ENCODE measurements around the gene PDZD2.

PDZD2 gene

GRCh38 chr5:31900296-31900865, 261.4 kb downstream of the PDZD2 start:
- no peak for TF ChIP-seq POLR2A (IDR thresholded peaks at IDR 0.05; ENCODE audit: low read length)
- TF ChIP-seq GATA1 (IDR thresholded peaks at IDR 0.05; ENCODE audit: low read depth, low read length), result no peak
- no peak for DNase-seq

DNA sequence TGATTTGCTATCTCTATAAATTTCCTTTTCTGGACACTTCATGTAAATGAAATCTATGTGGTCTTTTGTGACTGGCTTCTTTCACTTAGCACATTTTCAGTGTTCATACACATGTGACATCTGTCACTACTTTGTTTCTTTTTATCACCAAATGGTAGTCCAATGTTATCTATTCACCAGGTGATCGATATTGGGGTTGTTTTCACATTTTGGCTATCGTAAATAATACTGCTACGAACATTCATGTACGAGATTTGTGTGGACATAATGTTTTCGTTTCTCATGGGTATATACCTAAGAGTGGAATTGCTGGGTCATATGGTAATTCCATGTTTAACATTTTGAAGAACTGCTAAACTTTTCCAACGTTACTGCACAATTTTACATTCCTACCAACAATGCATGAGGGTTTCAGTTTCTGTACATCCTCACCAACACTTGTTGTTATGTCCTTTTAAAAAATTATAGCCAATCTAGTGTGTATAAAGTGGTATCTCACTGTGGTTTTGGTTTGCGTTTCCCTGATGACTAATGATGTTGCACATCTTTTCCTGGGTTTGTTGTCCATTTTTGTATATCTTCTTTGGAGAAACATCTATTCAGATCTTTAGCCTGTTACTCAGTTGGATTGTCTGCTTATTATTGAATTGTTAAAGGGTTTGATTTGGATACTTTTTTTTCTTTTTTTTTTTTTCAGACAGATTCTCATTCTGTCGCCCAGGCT, 263.0 kb downstream of the PDZD2 start:
- no peak for DNase-seq
- TF ChIP-seq GATA1 (IDR thresholded peaks at IDR 0.05; ENCODE audit: low read depth, low read length), result no peak
- no peak for TF ChIP-seq POLR2A (IDR thresholded peaks at IDR 0.05; ENCODE audit: low read length)

DNA sequence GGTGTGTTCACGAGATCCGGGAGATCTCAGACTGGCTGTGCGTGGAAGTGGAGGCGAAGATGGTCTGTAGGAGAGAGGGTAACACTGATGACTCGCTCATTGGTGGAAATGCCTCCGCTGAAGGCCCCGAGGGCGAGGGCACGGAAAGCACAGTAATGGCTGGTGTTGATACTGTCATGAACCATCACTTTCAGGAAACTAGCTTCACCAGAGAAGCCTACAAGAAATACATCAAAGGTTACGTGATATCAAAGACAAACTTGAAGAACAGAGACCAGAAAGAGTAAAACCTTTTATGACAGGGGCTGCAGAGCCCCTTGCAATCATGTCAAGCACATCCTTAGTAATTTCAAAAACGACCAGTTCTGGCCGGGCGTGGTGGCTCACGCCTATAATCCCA, 269.5 kb downstream of the PDZD2 start:
- DNase-seq, result no peak
- TF ChIP-seq GATA1 (IDR thresholded peaks at IDR 0.05; ENCODE audit: low read depth, low read length) (no peak), POLR2A (IDR thresholded peaks at IDR 0.05; ENCODE audit: low read length) (no peak)

DNA sequence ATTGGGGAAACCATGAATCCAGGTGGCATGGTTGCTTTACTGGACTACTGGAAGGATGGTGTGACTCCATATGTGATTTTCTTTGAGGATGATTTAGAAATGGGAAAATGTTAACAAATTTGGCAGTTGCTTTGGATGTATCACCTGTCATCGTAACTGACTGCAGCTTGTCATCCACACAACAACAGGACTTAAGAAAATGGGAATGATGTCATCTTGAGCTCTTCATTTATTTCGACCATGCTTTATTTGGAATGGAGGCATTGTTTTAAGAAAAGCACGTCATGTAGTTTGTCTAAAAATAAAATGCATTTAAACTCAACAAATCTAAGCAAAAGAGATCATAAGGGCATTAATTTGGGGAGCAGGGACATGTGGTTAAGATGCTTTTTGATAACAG, 270.1 kb downstream of the PDZD2 start:
- no peak for DNase-seq
- no peak for TF ChIP-seq GATA1 (IDR thresholded peaks at IDR 0.05; ENCODE audit: low read depth, low read length)
- no peak for TF ChIP-seq POLR2A (IDR thresholded peaks at IDR 0.05; ENCODE audit: low read length)

- DNase-seq, result no peak
- TF ChIP-seq POLR2A (IDR thresholded peaks at IDR 0.05; ENCODE audit: low read length), result no peak
- TF ChIP-seq GATA1 (IDR thresholded peaks at IDR 0.05; ENCODE audit: low read depth, low read length), result no peak
These were observed 272.6 kb downstream of the PDZD2 start for GRCh38 chr5:31911291-31912265.

DNA sequence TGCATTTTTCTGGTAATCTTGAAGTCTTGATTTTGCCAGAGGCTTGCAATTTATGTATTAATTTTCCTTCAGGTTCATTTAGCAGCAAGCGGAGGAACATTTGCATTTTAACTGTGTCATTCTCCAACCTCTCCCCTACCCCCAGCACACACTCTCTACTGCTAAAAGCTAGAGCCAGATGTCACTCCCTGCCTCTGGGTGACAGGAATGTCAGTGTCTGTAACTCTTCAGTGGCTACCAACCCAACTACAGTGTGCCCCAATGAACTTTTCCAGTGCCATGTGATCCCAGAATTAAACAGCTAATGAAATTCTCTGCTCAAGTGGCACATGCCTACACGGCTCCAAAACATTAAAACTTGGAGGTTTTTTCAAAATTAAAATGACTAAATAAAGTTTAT, 274.9 kb downstream of the PDZD2 start:
- no peak for DNase-seq
- TF ChIP-seq POLR2A (IDR thresholded peaks at IDR 0.05; ENCODE audit: low read length), result no peak
- TF ChIP-seq GATA1 (IDR thresholded peaks at IDR 0.05; ENCODE audit: low read depth, low read length), result no peak

GRCh38 chr5:31916327-31916726, 277.4 kb downstream of the PDZD2 start:
- TF ChIP-seq GATA1 (IDR thresholded peaks at IDR 0.05; ENCODE audit: low read depth, low read length) (no peak), POLR2A (IDR thresholded peaks at IDR 0.05; ENCODE audit: low read length) (no peak)
- DNase-seq, result no peak

DNA sequence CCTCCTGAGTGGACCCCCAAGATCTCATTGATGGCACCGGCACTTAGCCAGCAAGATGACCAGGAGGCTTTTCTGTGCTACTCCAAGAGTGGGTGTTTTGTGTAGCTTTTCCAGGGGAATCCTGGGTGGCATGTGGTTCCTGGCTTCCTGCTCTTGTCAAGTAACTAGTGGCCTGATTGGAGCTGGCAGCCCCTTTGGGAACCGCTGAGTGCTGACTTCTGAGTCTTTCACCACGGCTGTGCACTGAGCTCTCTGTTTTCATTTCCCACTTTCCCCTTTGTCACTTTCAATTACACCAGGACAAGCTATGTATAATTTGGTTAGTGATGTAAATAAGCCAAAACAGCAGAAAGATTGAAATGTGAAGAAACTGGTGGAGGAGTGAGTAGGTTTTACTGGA, 279.8 kb downstream of the PDZD2 start:
- DNase-seq, result no peak
- TF ChIP-seq GATA1 (IDR thresholded peaks at IDR 0.05; ENCODE audit: low read depth, low read length) (no peak), POLR2A (IDR thresholded peaks at IDR 0.05; ENCODE audit: low read length) (no peak)

- DNase-seq, result no peak
- TF ChIP-seq GATA1 (IDR thresholded peaks at IDR 0.05; ENCODE audit: low read depth, low read length), result no peak
- no peak for TF ChIP-seq POLR2A (IDR thresholded peaks at IDR 0.05; ENCODE audit: low read length)
These were observed 282.9 kb downstream of the PDZD2 start for GRCh38 chr5:31921852-31922305.

GRCh38 chr5:31924005-31924404, 285.1 kb downstream of the PDZD2 start:
- no peak for DNase-seq
- TF ChIP-seq GATA1 (IDR thresholded peaks at IDR 0.05; ENCODE audit: low read depth, low read length) (no peak), POLR2A (IDR thresholded peaks at IDR 0.05; ENCODE audit: low read length) (no peak)

- TF ChIP-seq GATA1 (IDR thresholded peaks at IDR 0.05; ENCODE audit: low read depth, low read length), result no peak
- TF ChIP-seq POLR2A (IDR thresholded peaks at IDR 0.05; ENCODE audit: low read length), result no peak
- DNase-seq, result no peak
These were observed 292.9 kb downstream of the PDZD2 start for GRCh38 chr5:31931874-31932273.

- no peak for DNase-seq
- TF ChIP-seq GATA1 (IDR thresholded peaks at IDR 0.05; ENCODE audit: low read depth, low read length) (no peak), POLR2A (IDR thresholded peaks at IDR 0.05; ENCODE audit: low read length) (no peak)
These were observed 295.2 kb downstream of the PDZD2 start for GRCh38 chr5:31934156-31934555.

DNA sequence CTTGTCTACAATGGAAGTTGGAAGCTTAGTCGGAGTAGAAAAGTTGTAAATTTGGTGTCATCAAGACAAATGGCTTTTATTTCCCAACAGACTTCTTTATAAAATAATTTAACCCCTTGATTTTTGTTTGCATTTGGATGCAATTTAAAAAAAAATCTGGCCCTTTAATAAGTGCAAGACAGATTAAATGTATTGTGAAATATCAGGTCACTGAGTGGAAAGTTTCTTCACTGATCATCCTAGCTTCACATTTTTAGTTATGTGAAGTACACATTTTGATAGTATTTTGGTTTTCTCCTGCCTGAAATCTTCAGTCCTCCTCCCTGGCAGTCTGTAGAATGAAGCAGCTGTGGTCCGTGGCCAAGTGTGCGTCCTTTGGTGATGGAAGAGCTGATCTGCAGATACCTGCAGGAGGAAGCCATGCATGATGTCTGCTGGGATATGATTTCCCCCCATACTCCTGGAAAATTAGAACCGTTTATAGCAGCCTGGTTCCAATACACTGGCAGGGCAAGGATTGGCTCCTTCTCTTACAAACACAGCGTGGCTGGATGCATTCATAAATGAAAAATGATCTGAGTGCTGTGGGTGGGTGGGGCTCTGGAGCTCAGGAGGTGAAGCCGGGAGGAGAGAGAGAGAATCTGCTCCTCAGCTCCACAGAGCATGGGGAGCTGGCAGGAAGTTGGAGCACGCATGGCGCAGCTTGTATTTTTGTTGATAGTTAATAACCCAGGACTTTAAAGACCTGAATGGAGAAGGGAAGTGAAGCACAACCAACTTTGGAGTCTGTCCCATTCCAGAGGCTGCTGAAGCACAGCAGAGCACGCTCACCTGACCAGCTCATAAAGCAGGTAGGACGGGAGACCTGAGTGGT, 296.8 kb downstream of the PDZD2 start:
- TF ChIP-seq GATA1 (IDR thresholded peaks at IDR 0.05; ENCODE audit: low read depth, low read length) (no peak), POLR2A (IDR thresholded peaks at IDR 0.05; ENCODE audit: low read length) (no peak)
- DNase-seq, result no peak
